OCI-LY7 (cell line): ENCODE measurements around the gene PODXL. TPM values are rescaled to one million over a fixed set of nuclear protein-coding genes. Genes with fewer than 3 reads are reported as not detected.

ENCODE experiments used
- BruUV-seq: library from RNA; stranded (reverse); fragments of 400-500 nt; replicated peaks from 2 replicates; lab custom pipeline; 2021; lab: Mats Ljungman, UMichigan
- CTCF ChIA-PET: fragments of 300-600 bp; sonication (Branson Sonifier 250); formaldehyde crosslinking; loops from one replicate; lab custom pipeline; 2022; ENCODE audit warnings: antibody characterized with exemption; ENCODE audit not compliant: unreplicated experiment; lab: Charles Lee
- POLR2A ChIA-PET: fragments of 300-600 bp; sonication (Branson Sonifier 250); formaldehyde crosslinking; loops from one replicate; lab custom pipeline; 2022; ENCODE audit warnings: antibody characterized with exemption; lab: Charles Lee
- DNase-seq: peaks from one replicate; pipeline ENCODE4 v3.0.0-alpha.2; 2015; ENCODE audit warnings: low spot score
- H2AFZ ChIP-seq: fragments of 200-600 bp; sonication (generic), shearing (Covaris generic); 2 replicates; pipeline ENCODE4 v1.6.1; 2014; ENCODE audit warnings: mild to moderate bottlenecking, antibody characterized with exemption, low read length, moderate library complexity
- H3K27ac ChIP-seq: fragments of 200-600 bp; sonication (generic); 2 replicates; pipeline ENCODE4 v1.5.1; 2014; ENCODE audit warnings: mixed run types, low read depth, mild to moderate bottlenecking, moderate library complexity, low read length, inconsistent platforms; ENCODE audit not compliant: poor library complexity, severe bottlenecking
- H3K36me3 ChIP-seq: fragments of 200-600 bp; sonication (generic); 2 replicates; pipeline ENCODE4 v1.6.1; 2014; ENCODE audit warnings: mild to moderate bottlenecking, antibody characterized with exemption, low read length, moderate library complexity, mixed read lengths; ENCODE audit not compliant: insufficient read depth
- H3K4me1 ChIP-seq: fragments of 200-600 bp; sonication (generic); 2 replicates; pipeline ENCODE4 v1.5.1; 2014; ENCODE audit warnings: mild to moderate bottlenecking, low read length; ENCODE audit not compliant: insufficient read depth, poor library complexity, severe bottlenecking
- H3K4me2 ChIP-seq: fragments of 200-600 bp; sonication (generic); 2 replicates; pipeline ENCODE4 v1.6.1; 2014; ENCODE audit warnings: mild to moderate bottlenecking, low read length
- H3K4me3 ChIP-seq: fragments of 200-600 bp; sonication (generic); 2 replicates; pipeline ENCODE4 v1.5.1; 2014; ENCODE audit warnings: mild to moderate bottlenecking, low read depth, low read length; ENCODE audit not compliant: poor library complexity, severe bottlenecking
- H3K79me2 ChIP-seq: fragments of 200-600 bp; sonication (generic); 2 replicates; pipeline ENCODE4 v1.6.1; 2016; ENCODE audit warnings: low read depth, mild to moderate bottlenecking, low read length, moderate library complexity, mixed read lengths; ENCODE audit not compliant: insufficient read depth
- H3K9me2 ChIP-seq: fragments of 200-600 bp; sonication (generic); 2 replicates; pipeline ENCODE4 v1.6.1; 2016; ENCODE audit warnings: mild to moderate bottlenecking, low read length, mixed read lengths; ENCODE audit not compliant: insufficient read depth
- H3K9me3 ChIP-seq: fragments of 200-600 bp; sonication (generic); 2 replicates; pipeline ENCODE4 v1.6.1; 2014; ENCODE audit warnings: mild to moderate bottlenecking, mixed run types, low read length, mixed read lengths
- H4K20me1 ChIP-seq: fragments of 200-600 bp; sonication (generic); 2 replicates; pipeline ENCODE4 v1.6.1; 2014; ENCODE audit warnings: mild to moderate bottlenecking, antibody characterized with exemption, low read length, moderate library complexity, mixed read lengths; ENCODE audit not compliant: insufficient read depth
- CTCF ChIP-seq: fragments of 200-600 bp; sonication (generic); conservative IDR thresholded peaks from 2 replicates; pipeline ENCODE4 v1.5.1; 2014; ENCODE audit warnings: mild to moderate bottlenecking, antibody characterized with exemption, low read length, moderate library complexity, mixed read lengths
- EZH2phosphoT487 ChIP-seq: fragments of 200-600 bp; sonication (generic); IDR thresholded peaks from 2 replicates; pipeline ENCODE4 v1.6.1; 2018; ENCODE audit warnings: low read depth, borderline replicate concordance, mild to moderate bottlenecking, mixed run types, antibody characterized with exemption, low read length, moderate library complexity, mixed read lengths
- intact Hi-C: fragments of 100-400 bp; cut with micrococcal nuclease; formaldehyde crosslinking; loops from one replicate; pipeline ENCODE4 v1.10.0; 2022; ENCODE audit not compliant: unreplicated experiment
- total RNA-seq, 2 experiments: library from RNA; depleted of rRNA in 1 of 2; stranded (reverse); fragments of >200 nt in 1 of 2; shearing (Covaris generic) in 1 of 2; gene quantifications; 2 replicates each; pipeline ENCODE4 v1.2.3, GENCODE V29; 2014 to 2022

PODXL gene
- total RNA-seq, 2 experiments from 2014 or later: 0.32 to 2.1 TPM

GRCh38 chr7:131471250-131472004 lies 85.0 kb downstream of the PODXL start:
- H3K36me3 ChIP-seq: peaks cover 19% of the 10 kb centered on the region; the same call in 1 of the 2 replicates
- H3K4me1 ChIP-seq: no peaks in the 10 kb centered on the region
- H4K20me1 ChIP-seq: no peaks in the 10 kb centered on the region
- POLR2A ChIA-PET: interaction anchor here (0.7 to 1.1 kb wide), 2 partner anchors 12 to 277 kb away, joined by 3 to 4 read pairs; no protein-coding TSS in a partner anchor
- no peaks in the 10 kb centered on the region for H3K79me2 ChIP-seq
- no TSS peak for BruUV-seq
- no peak for TF ChIP-seq CTCF
- no peak for TF ChIP-seq EZH2phosphoT487
- CTCF ChIA-PET: no interaction called here
- no peak overlapping the region for H3K27ac ChIP-seq
- no peak overlapping the region for H3K4me2 ChIP-seq
- no peak overlapping the region for H3K4me3 ChIP-seq
- H2AFZ ChIP-seq: no peak overlapping the region
- H3K9me2 ChIP-seq: no peaks in the 10 kb centered on the region
- no peaks in the 10 kb centered on the region for H3K9me3 ChIP-seq
- intact Hi-C loops: no loop called here
- DNase-seq: no peak

- DNase-seq: no peak
- POLR2A ChIA-PET: interaction anchor here (0.8 to 1.0 kb wide), 2 partner anchors 29 to 31 kb away, joined by 3 read pairs; no protein-coding TSS in a partner anchor
- Histone ChIP-seq H3K4me3 (no peak overlapping the region), H3K36me3 (peaks cover 35% of the 10 kb centered on the region), H3K27ac (no peak overlapping the region), H3K4me1 (no peaks in the 10 kb centered on the region), H4K20me1 (no peaks in the 10 kb centered on the region), H2AFZ (no peak overlapping the region), H3K79me2 (no peaks in the 10 kb centered on the region), H3K4me2 (no peak overlapping the region), H3K9me2 (no peaks in the 10 kb centered on the region), H3K9me3 (no peaks in the 10 kb centered on the region)
- CTCF ChIA-PET: no interaction called here
- no TSS peak for BruUV-seq
- TF ChIP-seq EZH2phosphoT487: no peak
- no peak for TF ChIP-seq CTCF
- intact Hi-C loops: no loop called here
These were observed 88.6 kb downstream of the PODXL start for GRCh38 chr7:131467788-131468187.
